Activated CD4-positive, alpha-beta memory T cell treated with anti-CD3 and anti-CD28 coated beads, Interleukin-2, amount 10 ng/mL, durations not matched to agents 7 days and 5 days (primary cell): Measurements from ENCODE around the gene NDUFAF7. TPM values are rescaled to one million over a fixed set of nuclear protein-coding genes. Genes with fewer than 3 reads are reported as not detected.
"Not testable (repeated sequence)": the region's sequence is repeated elsewhere in the genome, so short reads cannot be mapped to it uniquely, and the experiment has no call there.

Source experiments
- CTCF ChIA-PET: fragments of 350-600 bp; sonication (Branson Sonifier 250); formaldehyde crosslinking; loops from one replicate; lab custom pipeline; 2021; ENCODE audit warnings: antibody characterized with exemption, inconsistent platforms; lab: Charles Lee
- POLR2A ChIA-PET: fragments of 350-600 bp; sonication (Branson Sonifier 250); formaldehyde crosslinking; loops from one replicate; lab custom pipeline; 2021; ENCODE audit warnings: antibody characterized with exemption; lab: Charles Lee
- DNase-seq: peaks from one replicate; pipeline ENCODE4 v3.0.0-alpha.2; 2020
- H3K27ac Mint-ChIP-seq: one replicate; pipeline ENCODE4 v1.8.0; 2021; ENCODE audit warnings: mild to moderate bottlenecking, mixed read lengths
- H3K27me3 Mint-ChIP-seq: one replicate; pipeline ENCODE4 v1.8.0; 2021; ENCODE audit warnings: mixed read lengths
- H3K36me3 Mint-ChIP-seq: one replicate; pipeline ENCODE4 v1.8.0; 2021; ENCODE audit warnings: low read depth, mixed read lengths
- H3K4me1 Mint-ChIP-seq: one replicate; pipeline ENCODE4 v1.8.0; 2021; ENCODE audit warnings: mixed read lengths
- H3K4me3 Mint-ChIP-seq: one replicate; pipeline ENCODE4 v1.8.0; 2021; ENCODE audit warnings: mild to moderate bottlenecking, mixed read lengths
- H3K9me3 Mint-ChIP-seq: one replicate; pipeline ENCODE4 v1.8.0; 2021; ENCODE audit warnings: mixed read lengths
- total RNA-seq, 2 experiments: library from RNA; stranded (reverse); gene quantifications; one replicate each; pipeline ENCODE4 v1.2.3, GENCODE V29; 2021

The NDUFAF7 gene
- total RNA-seq, 2 experiments from 2014 or later = 17.7 to 19.4 TPM

- DNase-seq, H3K27ac Mint-ChIP-seq, H3K9me3 Mint-ChIP-seq, H3K27me3 Mint-ChIP-seq, CTCF ChIA-PET, H3K4me3 Mint-ChIP-seq, POLR2A ChIA-PET: not testable (repeated sequence)
- H3K4me1 Mint-ChIP-seq = peaks cover 53% of the 10 kb centered on the region
- H3K36me3 Mint-ChIP-seq = peaks cover 58% of the 10 kb centered on the region
Observed at GRCh38 chr2:37225129-37225528, 6.3 kb upstream of the NDUFAF7 start.

DNA sequence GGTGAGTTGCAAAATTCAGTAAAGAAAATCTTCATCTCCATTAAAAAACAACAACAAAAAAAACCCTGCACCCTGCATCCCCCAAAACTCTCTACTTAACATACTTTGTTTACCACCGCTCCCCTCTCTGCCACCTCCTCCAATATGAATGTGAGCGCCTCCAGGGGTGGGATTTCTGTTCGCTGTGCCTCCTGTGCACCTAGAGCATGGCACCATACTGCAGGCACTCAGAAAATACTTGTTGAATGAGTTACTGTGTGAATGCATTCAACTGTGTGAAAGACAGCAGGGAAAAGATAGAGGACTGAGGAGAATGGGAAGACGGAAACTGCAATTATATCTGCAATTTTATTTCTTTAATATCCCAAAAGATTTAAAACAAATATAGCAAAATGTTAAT is 4.6 kb upstream of the NDUFAF7 start:
- ChIA-PET POLR2A (no interaction called here), CTCF (no interaction called here)
- Mint-ChIP-seq H3K36me3 (peaks cover 42% of the 10 kb centered on the region), H3K4me1 (peaks cover 48% of the 10 kb centered on the region), H3K27ac (no peak overlapping the region), H3K4me3 (no peak overlapping the region), H3K27me3 (no peaks in the 10 kb centered on the region), H3K9me3 (no peaks in the 10 kb centered on the region)
- no peak for DNase-seq

GRCh38 chr2:37228788-37229187 is 2.7 kb upstream of the NDUFAF7 start:
- Mint-ChIP-seq H3K36me3 (peaks cover 26% of the 10 kb centered on the region), H3K4me3 (no peak overlapping the region), H3K27ac (no peak overlapping the region), H3K9me3 (no peaks in the 10 kb centered on the region), H3K27me3 (no peaks in the 10 kb centered on the region), H3K4me1 (peaks cover 33% of the 10 kb centered on the region)
- DNase-seq = no peak
- POLR2A ChIA-PET = no interaction called here
- CTCF ChIA-PET = no interaction called here

DNA sequence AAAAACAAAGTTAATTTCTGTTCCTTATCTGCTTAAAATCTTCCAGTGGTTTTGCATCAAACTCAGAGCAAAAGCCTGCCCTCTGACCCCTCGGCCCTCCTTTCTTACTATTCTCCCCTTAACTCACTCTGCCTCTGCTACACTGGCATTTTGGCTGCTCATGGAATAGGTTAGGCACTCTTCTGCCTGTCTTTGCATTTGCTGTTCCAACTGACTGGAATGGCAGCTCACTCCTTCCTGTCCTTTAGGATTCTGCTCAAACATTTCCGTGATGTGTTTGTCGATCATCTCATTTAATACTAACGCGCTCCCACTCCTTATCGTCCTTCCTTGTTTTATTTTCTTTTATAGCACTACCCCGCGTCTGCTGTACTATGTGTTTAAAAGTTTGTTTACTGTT is 877 bp upstream of the NDUFAF7 start:
- H3K9me3 Mint-ChIP-seq = no peaks in the 10 kb centered on the region
- H3K27me3 Mint-ChIP-seq = no peaks in the 10 kb centered on the region
- ChIA-PET CTCF (no interaction called here), POLR2A (interaction anchor here (1.4 kb wide), 1 partner anchor 18 kb away, joined by 4 read pairs; no protein-coding TSS in a partner anchor)
- peaks cover 32% of the 10 kb centered on the region for H3K4me1 Mint-ChIP-seq
- no peak overlapping the region for H3K4me3 Mint-ChIP-seq
- DNase-seq = no peak
- no peak overlapping the region for H3K27ac Mint-ChIP-seq
- peaks cover 30% of the 10 kb centered on the region for H3K36me3 Mint-ChIP-seq

GRCh38 chr2:37232131-37232933 is 874 bp downstream of the NDUFAF7 start:
- Mint-ChIP-seq H3K27ac (no peak overlapping the region), H3K36me3 (peaks cover 34% of the 10 kb centered on the region), H3K4me1 (peaks cover 22% of the 10 kb centered on the region), H3K9me3 (no peaks in the 10 kb centered on the region), H3K4me3 (no peak overlapping the region), H3K27me3 (no peaks in the 10 kb centered on the region)
- ChIA-PET POLR2A (interaction anchor here (0.7 to 2.1 kb wide), 14 partner anchors 10 to 392 kb away, joined by 3 to 17 read pairs (median 3); partner anchors contain the start of genes CEBPZOS, EIF2AK2 and STRN), CTCF (interaction anchor here (0.7 to 2.0 kb wide), 5 partner anchors 11 to 645 kb away, joined by 3 to 8 read pairs (median 3); no protein-coding TSS in a partner anchor)
- no peak for DNase-seq

- Mint-ChIP-seq H3K36me3 (peaks cover 75% of the 10 kb centered on the region), H3K9me3 (peaks cover 2% of the 10 kb centered on the region), H3K4me3 (no peak overlapping the region), H3K27me3 (no peaks in the 10 kb centered on the region), H3K4me1 (peaks cover 19% of the 10 kb centered on the region), H3K27ac (no peak overlapping the region)
- POLR2A ChIA-PET = interaction anchor here (1.6 to 2.1 kb wide), 2 partner anchors 12 to 21 kb away, joined by 3 to 14 read pairs; partner anchors contain the start of genes CEBPZ and NDUFAF7
- CTCF ChIA-PET = interaction anchor here (1.4 kb wide), 2 partner anchors 12 to 74 kb away, joined by 3 to 4 read pairs; partner anchors contain the start of genes CEBPZ and NDUFAF7
- DNase-seq = no peak
Observed at GRCh38 chr2:37243435-37243834, 12.0 kb downstream of the NDUFAF7 start.

- H3K9me3 Mint-ChIP-seq = peaks cover 2% of the 10 kb centered on the region
- H3K27ac Mint-ChIP-seq = no peak overlapping the region
- peaks cover 19% of the 10 kb centered on the region for H3K4me1 Mint-ChIP-seq
- H3K4me3 Mint-ChIP-seq = no peak overlapping the region
- H3K27me3 Mint-ChIP-seq = no peaks in the 10 kb centered on the region
- DNase-seq = no peak
- POLR2A ChIA-PET = interaction anchor here (1.6 to 2.1 kb wide), 2 partner anchors 12 to 20 kb away, joined by 3 to 14 read pairs; partner anchors contain the start of genes CEBPZ and NDUFAF7
- CTCF ChIA-PET = interaction anchor here (1.3 to 1.4 kb wide), 3 partner anchors 12 to 76 kb away, joined by 3 to 4 read pairs (median 3); partner anchors contain the start of genes CEBPZ and NDUFAF7
- peaks cover 73% of the 10 kb centered on the region for H3K36me3 Mint-ChIP-seq
Observed at GRCh38 chr2:37244017-37244416, 12.6 kb downstream of the NDUFAF7 start.

- Mint-ChIP-seq H3K27me3 (no peaks in the 10 kb centered on the region), H3K36me3 (peaks cover 76% of the 10 kb centered on the region), H3K9me3 (peaks cover 2% of the 10 kb centered on the region), H3K4me3 (no peak overlapping the region), H3K27ac (no peak overlapping the region), H3K4me1 (peaks cover 19% of the 10 kb centered on the region)
- POLR2A ChIA-PET = interaction anchor here (2.1 kb wide), 1 partner anchor 13 kb away, joined by 14 read pairs; the partner anchor contains the start of genes CEBPZ and NDUFAF7
- DNase-seq = no peak
- CTCF ChIA-PET = interaction anchor here (1.3 kb wide), 1 partner anchor 77 kb away, joined by 3 read pairs; no protein-coding TSS in a partner anchor
Observed at GRCh38 chr2:37244755-37245154, 13.3 kb downstream of the NDUFAF7 start.

- CTCF ChIA-PET = no interaction called here
- POLR2A ChIA-PET = no interaction called here
- H3K9me3 Mint-ChIP-seq = peaks cover 2% of the 10 kb centered on the region
- no peaks in the 10 kb centered on the region for H3K27me3 Mint-ChIP-seq
- H3K27ac Mint-ChIP-seq = no peak overlapping the region
- H3K4me3 Mint-ChIP-seq = no peak overlapping the region
- peaks cover 70% of the 10 kb centered on the region for H3K36me3 Mint-ChIP-seq
- peaks cover 14% of the 10 kb centered on the region for H3K4me1 Mint-ChIP-seq
- no peak for DNase-seq
Observed at GRCh38 chr2:37246205-37246604, 14.7 kb downstream of the NDUFAF7 start.

GRCh38 chr2:37250869-37251740 is 19.6 kb downstream of the NDUFAF7 start:
- POLR2A ChIA-PET = no interaction called here
- Mint-ChIP-seq H3K4me3 (no peak overlapping the region), H3K36me3 (peaks cover 56% of the 10 kb centered on the region), H3K4me1 (no peaks in the 10 kb centered on the region), H3K27ac (no peak overlapping the region), H3K27me3 (no peaks in the 10 kb centered on the region), H3K9me3 (no peaks in the 10 kb centered on the region)
- DNase-seq = no peak
- CTCF ChIA-PET = no interaction called here

DNA sequence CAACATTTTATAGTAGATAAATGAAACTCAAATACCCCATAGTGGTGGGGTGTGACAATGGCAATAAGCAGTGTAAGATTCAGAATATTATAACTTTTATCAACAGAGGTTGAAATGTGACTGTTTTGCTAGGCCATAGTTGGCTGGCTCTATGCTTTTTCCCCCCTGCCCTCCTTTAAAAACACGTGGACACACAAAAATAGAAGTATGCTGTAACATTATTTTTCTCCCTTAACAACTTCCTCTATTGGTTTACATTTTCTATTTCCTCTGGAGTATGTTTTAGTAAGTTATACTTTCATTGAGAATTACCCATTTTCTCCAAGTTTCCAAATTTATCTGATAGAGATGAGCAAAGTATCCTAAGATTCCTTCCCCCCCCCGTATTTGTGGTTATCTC is 31.1 kb downstream of the NDUFAF7 start:
- no peaks in the 10 kb centered on the region for H3K27me3 Mint-ChIP-seq
- peaks cover 16% of the 10 kb centered on the region for H3K36me3 Mint-ChIP-seq
- POLR2A ChIA-PET = interaction anchor here (1.0 kb wide), 1 partner anchor 30 kb away, joined by 3 read pairs; no protein-coding TSS in a partner anchor
- CTCF ChIA-PET = interaction anchor here (1.3 kb wide), 1 partner anchor 43 kb away, joined by 4 read pairs; no protein-coding TSS in a partner anchor
- DNase-seq = no peak
- H3K4me3 Mint-ChIP-seq = no peak overlapping the region
- H3K27ac Mint-ChIP-seq = no peak overlapping the region
- no peaks in the 10 kb centered on the region for H3K4me1 Mint-ChIP-seq
- H3K9me3 Mint-ChIP-seq = no peaks in the 10 kb centered on the region

DNA sequence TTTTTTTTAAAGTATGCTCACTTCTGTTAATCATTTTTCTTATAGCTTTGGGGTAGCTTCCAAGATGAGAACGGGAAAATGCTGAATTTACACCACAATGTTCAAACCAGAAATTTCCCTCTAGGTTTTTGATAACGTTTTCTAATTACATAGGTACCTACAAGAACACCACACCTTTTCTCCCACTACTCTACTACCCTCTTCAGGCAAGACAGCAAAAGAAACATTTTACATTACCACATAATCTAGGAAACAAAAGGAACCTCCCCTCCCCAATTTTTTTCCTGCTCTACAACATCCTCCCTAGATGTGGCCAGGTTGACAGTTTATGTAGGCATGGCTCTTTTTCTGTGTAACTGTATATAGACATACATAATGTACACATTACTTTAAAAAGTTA is 32.4 kb downstream of the NDUFAF7 start:
- Mint-ChIP-seq H3K36me3 (peaks cover 19% of the 10 kb centered on the region), H3K4me3 (no peak overlapping the region), H3K9me3 (no peaks in the 10 kb centered on the region), H3K27me3 (no peaks in the 10 kb centered on the region), H3K4me1 (no peaks in the 10 kb centered on the region), H3K27ac (no peak overlapping the region)
- ChIA-PET POLR2A (interaction anchor here (1.0 kb wide), 1 partner anchor 20 kb away, joined by 3 read pairs; no protein-coding TSS in a partner anchor), CTCF (no interaction called here)
- DNase-seq = no peak
